A673 (cell line): ENCODE data around the gene PDGFC.

Source experiments
- CTCF ChIP-seq: fragments of 300-800, 200-600 bp; sonication (generic); conservative IDR thresholded peaks from 2 replicates; pipeline ENCODE4 v1.5.1; 2017; ENCODE audit warnings: low read depth, mild to moderate bottlenecking, antibody characterized with exemption, low read length, moderate library complexity, mixed read lengths
- EZH2 ChIP-seq: fragments of 200-600 bp; sonication (generic); IDR thresholded peaks from 2 replicates; pipeline ENCODE4 v1.6.1; 2017; ENCODE audit warnings: borderline replicate concordance, low read depth, mild to moderate bottlenecking, mixed read lengths, antibody characterized with exemption, low read length; ENCODE audit not compliant: poor library complexity, severe bottlenecking

GRCh38 chr4:156952078-156952759 is 19.4 kb downstream of the PDGFC start:
- TF ChIP-seq CTCF (no peak), EZH2 (no peak)
